ENCODE results near the gene NRF1.
A peak's percentile ranks its signal among the peaks of the same experiment; 100 is the strongest.
"Not testable (repeated sequence)": the region's sequence is repeated elsewhere in the genome, so short reads cannot be mapped to it uniquely, and the experiment has no call there.

The NRF1 gene

GRCh38 chr7:129617652-129618051, 6.1 kb downstream of the NRF1 start:
- TF ChIP-seq, protein P1, sequence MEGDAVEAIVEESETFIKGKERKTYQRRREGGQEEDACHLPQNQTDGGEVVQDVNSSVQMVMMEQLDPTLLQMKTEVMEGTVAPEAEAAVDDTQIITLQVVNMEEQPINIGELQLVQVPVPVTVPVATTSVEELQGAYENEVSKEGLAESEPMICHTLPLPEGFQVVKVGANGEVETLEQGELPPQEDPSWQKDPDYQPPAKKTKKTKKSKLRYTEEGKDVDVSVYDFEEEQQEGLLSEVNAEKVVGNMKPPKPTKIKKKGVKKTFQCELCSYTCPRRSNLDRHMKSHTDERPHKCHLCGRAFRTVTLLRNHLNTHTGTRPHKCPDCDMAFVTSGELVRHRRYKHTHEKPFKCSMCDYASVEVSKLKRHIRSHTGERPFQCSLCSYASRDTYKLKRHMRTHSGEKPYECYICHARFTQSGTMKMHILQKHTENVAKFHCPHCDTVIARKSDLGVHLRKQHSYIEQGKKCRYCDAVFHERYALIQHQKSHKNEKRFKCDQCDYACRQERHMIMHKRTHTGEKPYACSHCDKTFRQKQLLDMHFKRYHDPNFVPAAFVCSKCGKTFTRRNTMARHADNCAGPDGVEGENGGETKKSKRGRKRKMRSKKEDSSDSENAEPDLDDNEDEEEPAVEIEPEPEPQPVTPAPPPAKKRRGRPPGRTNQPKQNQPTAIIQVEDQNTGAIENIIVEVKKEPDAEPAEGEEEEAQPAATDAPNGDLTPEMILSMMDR (IDR thresholded peaks at IDR 0.05; ENCODE audit: insufficient read depth, low read length, missing control alignments) = no peak
- ChIA-PET POLR2A (no interaction called here), CTCF (interaction anchor here (0.6 to 8.7 kb wide), 4 partner anchors 19 to 207 kb away, joined by 3 to 61 read pairs (median 4); no protein-coding TSS in a partner anchor)
- no peak overlapping the region for H3K4me3 ChIP-seq (ENCODE audit: low read depth, low read length)
- no peak for DNase-seq (ENCODE audit: low read depth, low spot score)

DNA sequence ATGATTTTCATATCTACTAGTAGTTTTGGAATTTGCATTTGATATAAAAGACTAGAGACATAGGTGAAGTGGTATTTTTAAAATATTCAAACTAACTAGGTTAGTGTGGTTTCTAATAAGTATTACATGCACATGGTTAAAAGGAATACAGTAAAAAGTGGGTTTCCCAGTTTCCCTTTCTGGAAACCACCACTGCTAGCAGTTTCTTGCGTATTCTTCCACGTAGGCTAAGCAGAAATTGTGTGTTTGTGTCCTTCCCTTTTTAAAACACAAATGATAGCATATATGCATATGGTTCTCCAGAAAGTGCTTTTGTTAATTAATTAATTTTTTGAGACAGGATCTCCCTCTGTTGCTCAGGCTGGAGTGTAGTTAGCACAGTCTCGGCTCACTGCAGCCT, 15.4 kb downstream of the NRF1 start:
- ChIA-PET POLR2A (no interaction called here), CTCF (interaction anchor here (1.5 to 7.7 kb wide), 3 partner anchors 11 to 16 kb away, joined by 5 to 39 read pairs (median 9); no protein-coding TSS in a partner anchor)
- no peak for DNase-seq (ENCODE audit: low read depth, low spot score)
- TF ChIP-seq, protein P1 (IDR thresholded peaks at IDR 0.05; ENCODE audit: insufficient read depth, low read length, missing control alignments) = no peak
- no peak overlapping the region for H3K4me3 ChIP-seq (ENCODE audit: low read depth, low read length)

GRCh38 chr7:129630341-129630740, 18.8 kb downstream of the NRF1 start:
- ChIA-PET CTCF (interaction anchor here (0.7 to 6.7 kb wide), 7 partner anchors 11 to 298 kb away, joined by 3 to 85 read pairs (median 4); no protein-coding TSS in a partner anchor), POLR2A (no interaction called here)
- no peak for DNase-seq (ENCODE audit: low read depth, low spot score)
- H3K4me3 ChIP-seq (ENCODE audit: low read depth, low read length) = no peak overlapping the region
- TF ChIP-seq, protein P1 (IDR thresholded peaks at IDR 0.05; ENCODE audit: insufficient read depth, low read length, missing control alignments) = no peak

DNA sequence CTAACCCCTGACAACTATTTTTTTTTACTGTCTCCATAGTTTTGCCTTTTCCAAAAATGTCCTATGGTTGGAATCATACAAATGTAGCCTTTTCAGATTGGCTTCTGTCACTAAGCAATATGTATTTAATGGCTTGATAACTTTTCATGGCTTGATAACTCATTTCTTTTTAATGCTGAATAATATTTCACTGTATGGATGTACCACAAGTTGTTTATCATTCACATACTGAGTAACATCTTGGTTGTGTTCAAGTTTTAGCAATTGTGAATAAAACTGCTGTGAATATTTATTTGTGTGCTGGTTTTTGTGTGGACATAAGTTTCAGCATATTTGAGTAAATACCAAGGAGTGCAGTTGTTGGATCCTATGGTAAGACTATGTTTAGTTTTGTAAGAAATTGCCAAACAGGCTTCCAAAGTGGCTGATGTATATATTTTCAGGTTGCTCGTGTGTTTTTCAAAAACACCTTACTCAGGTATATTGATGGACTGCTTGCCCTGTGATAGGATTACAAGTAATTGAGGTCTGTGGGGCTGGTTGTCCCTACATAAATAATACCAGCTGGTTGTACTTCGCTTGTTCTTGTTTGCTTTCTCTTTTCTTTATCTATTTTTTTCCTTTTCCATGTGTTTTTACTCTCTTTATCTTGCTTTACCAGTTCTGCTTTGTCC, 23.0 kb downstream of the NRF1 start:
- POLR2A ChIA-PET = no interaction called here
- DNase-seq (ENCODE audit: low read depth, low spot score) = no peak
- H3K4me3 ChIP-seq (ENCODE audit: low read depth, low read length) = no peak overlapping the region
- CTCF ChIA-PET = interaction anchor here (0.7 to 6.7 kb wide), 18 partner anchors 7 to 416 kb away, joined by 3 to 85 read pairs (median 4); partner anchors contain the start of gene NRF1
- TF ChIP-seq, protein P1 (IDR thresholded peaks at IDR 0.05; ENCODE audit: insufficient read depth, low read length, missing control alignments) = no peak

GRCh38 chr7:129635300-129636029, 23.9 kb downstream of the NRF1 start:
- ChIA-PET CTCF (interaction anchor here (0.7 to 6.7 kb wide), 15 partner anchors 6 to 417 kb away, joined by 3 to 85 read pairs (median 3); partner anchors contain the start of gene NRF1), POLR2A (no interaction called here)
- no peak overlapping the region for H3K4me3 ChIP-seq (ENCODE audit: low read depth, low read length)
- DNase-seq (ENCODE audit: low read depth, low spot score) = no peak
- TF ChIP-seq, protein P1 (IDR thresholded peaks at IDR 0.05; ENCODE audit: insufficient read depth, low read length, missing control alignments) = peak; percentile 88

GRCh38 chr7:129636030-129636550, 24.6 kb downstream of the NRF1 start:
- POLR2A ChIA-PET; H3K4me3 ChIP-seq (ENCODE audit: low read depth, low read length); DNase-seq (ENCODE audit: low read depth, low spot score): not testable (repeated sequence)
- CTCF ChIA-PET = interaction anchor here (0.7 to 3.8 kb wide), 11 partner anchors 8 to 427 kb away, joined by 3 to 13 read pairs (median 6); partner anchors contain the start of gene NRF1

Data from AG04449 (cell line).